Measurements from ENCODE around the gene SHBG. TPM values are rescaled to one million over a fixed set of nuclear protein-coding genes. Genes with fewer than 3 reads are reported as not detected.

Gene SHBG, protein sequence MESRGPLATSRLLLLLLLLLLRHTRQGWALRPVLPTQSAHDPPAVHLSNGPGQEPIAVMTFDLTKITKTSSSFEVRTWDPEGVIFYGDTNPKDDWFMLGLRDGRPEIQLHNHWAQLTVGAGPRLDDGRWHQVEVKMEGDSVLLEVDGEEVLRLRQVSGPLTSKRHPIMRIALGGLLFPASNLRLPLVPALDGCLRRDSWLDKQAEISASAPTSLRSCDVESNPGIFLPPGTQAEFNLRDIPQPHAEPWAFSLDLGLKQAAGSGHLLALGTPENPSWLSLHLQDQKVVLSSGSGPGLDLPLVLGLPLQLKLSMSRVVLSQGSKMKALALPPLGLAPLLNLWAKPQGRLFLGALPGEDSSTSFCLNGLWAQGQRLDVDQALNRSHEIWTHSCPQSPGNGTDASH
- 0.14 and 0.38 TPM in 2 replicates for total RNA-seq (2014; rRNA removed; shearing (Covaris generic))

DNA sequence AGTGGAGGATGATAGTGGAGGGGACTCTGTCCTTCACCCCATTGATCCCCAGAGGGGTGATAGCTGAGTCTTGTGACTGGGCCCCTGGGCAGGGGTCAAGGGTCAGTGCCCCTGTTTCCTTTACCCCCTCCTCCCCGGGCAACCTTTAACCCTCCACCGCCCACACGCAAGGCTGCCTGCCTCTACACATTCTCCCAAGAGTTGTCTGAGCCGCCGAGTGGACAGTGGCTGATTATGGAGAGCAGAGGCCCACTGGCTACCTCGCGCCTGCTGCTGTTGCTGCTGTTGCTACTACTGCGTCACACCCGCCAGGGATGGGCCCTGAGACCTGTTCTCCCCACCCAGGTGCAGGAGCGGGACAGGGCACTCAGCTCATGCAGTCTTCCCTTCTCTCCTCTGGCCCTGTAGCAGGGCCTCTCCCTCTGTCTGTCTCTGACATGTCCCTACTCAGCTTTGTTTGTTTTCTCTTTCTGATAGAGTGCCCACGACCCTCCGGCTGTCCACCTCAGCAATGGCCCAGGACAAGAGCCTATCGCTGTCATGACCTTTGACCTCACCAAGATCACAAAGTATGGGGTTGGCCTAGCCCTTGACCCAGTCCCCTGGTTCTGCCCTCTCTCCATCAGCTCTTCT, at the start of gene SHBG:
SHBG (plus strand) TSS at position 197 of the 633 bp plus-strand sequence; CDS start at position 235, 38 bp downstream.
- H3K9me3 ChIP-seq (replicated peaks), result no peaks in the 10 kb centered on the region
- H3K4me3 ChIP-seq, result no peak within 1 kb of the TSS
- no peak for DNase-seq
- H3K4me1 ChIP-seq, result no peaks in the 10 kb centered on the region
- H3K27me3 ChIP-seq, result no peaks in the 10 kb centered on the region
- H3K27ac ChIP-seq, result no peak within 1 kb of the TSS
- H3K36me3 ChIP-seq, result no peaks in the 10 kb centered on the region

DNA sequence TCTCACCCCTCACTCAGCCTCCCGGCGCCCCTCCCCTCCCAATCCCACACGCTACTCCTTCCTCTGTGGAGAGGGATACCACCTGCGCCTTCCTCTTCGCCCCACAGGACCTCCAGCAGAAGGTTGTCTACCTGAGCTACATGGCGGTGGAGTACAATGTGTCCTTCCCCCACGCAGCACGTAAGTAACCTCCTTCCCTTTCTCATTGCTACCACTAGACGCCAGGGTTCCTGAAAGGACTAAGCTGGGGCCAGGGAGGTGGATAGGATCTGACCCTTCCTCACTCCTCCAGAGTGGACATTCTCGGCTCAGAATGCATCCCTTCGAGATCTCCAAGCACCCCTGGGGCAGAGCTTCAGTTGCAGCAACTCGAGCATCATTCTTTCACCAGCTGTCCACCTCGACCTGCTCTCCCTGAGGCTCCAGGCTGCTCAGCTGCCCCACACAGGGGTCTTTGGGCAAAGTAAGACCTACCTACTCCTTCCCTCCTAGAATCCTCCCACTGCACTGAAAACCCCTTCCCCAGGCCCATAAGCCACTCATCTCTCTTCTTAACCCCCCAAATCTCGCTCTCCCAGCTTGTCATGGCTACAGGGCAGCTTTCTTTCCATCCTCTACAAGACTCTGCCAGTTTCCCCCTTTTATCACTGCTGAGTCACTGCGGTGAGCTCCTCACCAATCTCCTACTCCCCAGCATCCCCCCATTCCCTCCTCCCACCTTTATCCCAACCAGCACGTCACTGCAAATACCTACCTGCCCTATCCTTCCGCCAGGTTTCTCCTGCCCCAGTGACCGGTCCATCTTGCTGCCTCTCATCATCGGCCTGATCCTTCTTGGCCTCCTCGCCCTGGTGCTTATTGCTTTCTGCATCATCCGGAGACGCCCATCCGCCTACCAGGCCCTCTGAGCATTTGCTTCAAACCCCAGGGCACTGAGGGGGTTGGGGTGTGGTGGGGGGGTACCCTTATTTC, 49.0 kb upstream of the SHBG start:
- Histone ChIP-seq H3K36me3 (peaks cover 40% of the 10 kb centered on the region), H3K9me3 (replicated peaks) (no peaks in the 10 kb centered on the region), H3K27ac (no peak overlapping the region)

DNA sequence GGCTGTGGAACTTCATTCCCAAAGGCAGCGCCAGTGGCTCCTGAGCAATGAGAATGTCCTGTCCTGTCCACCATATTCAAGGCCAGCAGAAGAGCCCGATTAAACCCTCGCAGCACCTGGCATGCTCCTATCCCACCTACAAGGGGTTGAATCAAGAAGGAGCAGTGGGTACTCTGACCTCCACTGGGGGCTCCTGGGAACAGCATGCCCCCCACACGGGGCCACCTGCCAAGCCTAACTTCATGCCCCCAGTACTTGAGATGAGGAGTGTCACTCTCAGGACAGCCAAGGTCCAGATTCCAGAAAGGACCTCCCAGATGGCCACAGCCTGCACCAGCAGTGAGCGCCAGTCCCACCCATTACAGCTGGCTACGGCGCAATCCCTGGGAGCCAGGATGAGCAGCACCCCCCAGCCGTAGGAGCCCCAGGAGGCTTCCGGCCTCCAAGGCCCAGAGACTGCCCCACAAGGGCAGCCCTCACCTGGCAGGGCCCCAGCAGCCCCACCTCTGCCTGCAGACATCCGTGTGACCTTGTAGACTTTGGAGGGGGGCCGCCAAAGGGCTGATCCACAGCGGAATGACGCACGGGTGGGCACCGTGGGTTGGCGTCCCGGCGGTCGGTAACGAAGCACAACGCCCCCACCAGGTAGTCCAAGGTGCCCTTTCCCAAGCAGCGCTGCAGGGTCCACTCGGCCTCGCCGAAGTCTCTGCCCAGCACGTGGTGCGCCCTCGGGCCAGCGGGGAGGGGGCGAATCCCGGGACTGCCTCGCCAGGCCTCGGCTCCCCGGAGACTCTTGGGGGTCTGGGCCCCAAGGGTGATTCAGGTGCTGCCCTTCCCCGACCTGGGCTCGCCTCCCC, 47.3 kb upstream of the SHBG start:
- DNase-seq, result no peak

More for the DNA sequence above, 49.0 kb upstream of the SHBG start:
- no peak for DNase-seq
- Histone ChIP-seq H3K4me3 (no peak overlapping the region), H3K4me1 (peaks cover 4% of the 10 kb centered on the region; the same call in 1 of the 2 replicates), H3K27me3 (no peaks in the 10 kb centered on the region)

DNA sequence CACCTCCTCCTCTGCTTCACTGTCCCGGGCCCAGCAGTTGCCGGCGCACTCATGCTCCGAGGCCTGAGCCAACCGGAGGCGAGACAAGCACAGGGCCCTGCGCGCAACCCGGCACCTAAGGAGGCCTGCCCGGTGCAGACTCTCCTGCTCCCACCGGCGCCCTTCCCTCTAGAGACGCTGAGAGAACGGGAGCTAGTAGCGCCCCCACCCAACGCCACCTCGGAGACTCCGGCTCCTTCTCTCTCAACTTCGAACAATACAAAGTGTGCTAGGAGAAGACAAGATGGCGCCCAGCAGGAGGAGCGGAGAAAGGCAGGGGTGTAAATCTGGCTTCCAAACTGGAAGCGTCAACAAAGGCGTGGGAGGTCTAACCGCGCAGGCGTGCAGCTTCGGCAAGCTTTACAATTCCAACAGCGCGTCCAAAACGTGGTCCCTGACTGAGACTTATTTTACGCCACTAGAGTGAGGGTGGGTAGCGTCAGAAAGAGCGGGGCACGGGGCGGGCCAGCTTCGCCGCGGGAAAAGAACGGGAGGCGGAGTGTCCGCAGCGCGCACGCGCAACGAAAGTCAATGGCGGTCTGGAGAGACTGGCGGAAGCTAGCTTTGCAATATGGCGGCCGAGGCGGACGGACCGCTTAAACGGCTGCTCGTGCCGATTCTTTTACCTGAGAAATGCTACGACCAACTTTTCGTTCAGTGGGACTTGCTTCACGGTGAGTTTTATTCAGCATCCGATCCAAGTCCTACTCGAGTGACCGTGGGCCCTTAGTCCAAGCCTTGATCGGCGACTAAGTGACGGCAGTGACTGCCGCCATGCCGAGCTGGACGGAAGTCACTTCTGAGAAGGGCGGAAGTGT, 46.5 kb upstream of the SHBG start, which contains the start of gene MPDU1:
MPDU1 (plus strand) TSS at position 600 of the 857 bp plus-strand sequence; CDS start at position 611, 11 bp downstream.
- Histone ChIP-seq H3K27me3 (no peaks in the 10 kb centered on the region), H3K4me1 (peaks cover 4% of the 10 kb centered on the region; the same call in 1 of the 2 replicates), H3K4me3 (peak within 1 kb of the TSS; percentile 69), H3K36me3 (peaks cover 15% of the 10 kb centered on the region), H3K9me3 (replicated peaks) (no peaks in the 10 kb centered on the region), H3K27ac (peak within 1 kb of the TSS; percentile 95)
- peak; percentile 94 to 95 for DNase-seq

More for the DNA sequence above, 47.3 kb upstream of the SHBG start:
- Histone ChIP-seq H3K36me3 (peaks cover 23% of the 10 kb centered on the region), H3K27me3 (no peaks in the 10 kb centered on the region), H3K27ac (peak overlapping the region; percentile 95), H3K9me3 (replicated peaks) (no peaks in the 10 kb centered on the region), H3K4me1 (peaks cover 4% of the 10 kb centered on the region; the same call in 1 of the 2 replicates), H3K4me3 (peak overlapping the region; percentile 69)

DNA sequence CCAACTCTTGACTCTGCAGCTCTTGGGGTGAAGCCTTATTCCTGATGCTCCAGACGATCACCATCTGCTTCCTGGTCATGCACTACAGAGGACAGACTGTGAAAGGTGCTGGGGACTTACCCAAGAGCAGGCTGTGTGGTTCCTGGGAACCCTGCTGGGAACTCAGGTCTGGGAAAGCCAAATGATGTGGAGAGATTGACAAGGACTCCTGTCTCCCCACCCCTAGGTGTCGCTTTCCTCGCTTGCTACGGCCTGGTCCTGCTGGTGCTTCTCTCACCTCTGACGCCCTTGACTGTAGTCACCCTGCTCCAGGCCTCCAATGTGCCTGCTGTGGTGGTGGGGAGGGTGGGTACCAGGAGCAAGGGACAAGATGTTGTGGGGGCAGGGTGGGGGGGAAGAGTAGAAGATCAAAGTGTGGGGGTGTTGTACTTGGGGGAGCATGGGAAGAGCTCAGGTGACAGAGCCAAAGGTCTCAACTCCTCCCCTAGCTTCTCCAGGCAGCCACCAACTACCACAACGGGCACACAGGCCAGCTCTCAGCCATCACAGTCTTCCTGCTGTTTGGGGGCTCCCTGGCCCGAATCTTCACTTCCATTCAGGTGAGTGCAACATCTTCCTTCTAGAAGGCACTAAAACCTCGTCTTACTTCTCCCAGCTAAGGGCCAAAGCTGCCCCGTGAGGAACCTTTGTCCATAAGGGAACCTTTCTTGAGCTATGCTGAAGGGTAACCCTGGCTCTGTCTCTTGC, 43.1 kb upstream of the SHBG start:
- no peak for DNase-seq
- H3K27me3 ChIP-seq, result no peaks in the 10 kb centered on the region
- H3K27ac ChIP-seq, result no peak overlapping the region
- H3K4me1 ChIP-seq, result peaks cover 7% of the 10 kb centered on the region; the same call in 1 of the 2 replicates
- no peaks in the 10 kb centered on the region for H3K9me3 ChIP-seq (replicated peaks)
- no peak overlapping the region for H3K4me3 ChIP-seq
- H3K36me3 ChIP-seq, result peaks cover 11% of the 10 kb centered on the region

DNA sequence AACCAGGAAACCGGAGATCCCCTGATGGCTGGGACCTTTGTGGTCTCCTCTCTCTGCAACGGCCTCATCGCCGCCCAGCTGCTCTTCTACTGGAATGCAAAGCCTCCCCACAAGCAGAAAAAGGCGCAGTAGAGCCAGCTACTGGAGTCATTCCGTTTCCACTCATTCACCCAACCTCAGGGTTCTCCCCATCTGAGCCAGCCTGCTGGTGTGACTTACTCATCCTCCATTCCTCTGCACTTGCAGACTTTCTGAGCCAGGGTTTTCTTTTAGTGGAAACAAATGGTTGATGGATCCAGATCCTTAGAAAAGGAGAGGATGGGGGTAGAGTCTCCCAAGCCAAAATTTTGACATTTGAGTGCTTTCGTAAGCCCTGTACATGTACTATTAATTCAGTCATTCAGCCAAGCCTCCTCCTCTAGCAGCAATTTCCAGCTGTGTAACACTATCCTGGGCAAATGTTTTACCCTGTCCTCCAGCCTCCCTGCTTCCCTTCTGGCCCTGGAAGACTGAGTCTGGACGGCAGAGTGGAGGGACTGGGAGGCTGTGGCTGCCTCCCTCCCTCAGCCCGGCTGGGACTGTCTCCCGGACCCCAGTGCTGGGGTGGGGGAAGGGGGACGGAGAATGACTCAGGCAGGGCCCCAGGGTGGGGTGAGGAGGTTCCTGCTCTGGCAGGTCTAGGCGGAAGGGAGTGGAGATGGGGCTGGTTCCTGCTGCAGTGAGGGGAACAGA, 42.3 kb upstream of the SHBG start:
- Histone ChIP-seq H3K4me3 (no peak overlapping the region), H3K9me3 (replicated peaks) (no peaks in the 10 kb centered on the region), H3K36me3 (peaks cover 16% of the 10 kb centered on the region), H3K4me1 (peaks cover 7% of the 10 kb centered on the region; the same call in 1 of the 2 replicates), H3K27ac (no peak overlapping the region), H3K27me3 (no peaks in the 10 kb centered on the region)
- peak; percentile 44 to 57 for DNase-seq

DNA sequence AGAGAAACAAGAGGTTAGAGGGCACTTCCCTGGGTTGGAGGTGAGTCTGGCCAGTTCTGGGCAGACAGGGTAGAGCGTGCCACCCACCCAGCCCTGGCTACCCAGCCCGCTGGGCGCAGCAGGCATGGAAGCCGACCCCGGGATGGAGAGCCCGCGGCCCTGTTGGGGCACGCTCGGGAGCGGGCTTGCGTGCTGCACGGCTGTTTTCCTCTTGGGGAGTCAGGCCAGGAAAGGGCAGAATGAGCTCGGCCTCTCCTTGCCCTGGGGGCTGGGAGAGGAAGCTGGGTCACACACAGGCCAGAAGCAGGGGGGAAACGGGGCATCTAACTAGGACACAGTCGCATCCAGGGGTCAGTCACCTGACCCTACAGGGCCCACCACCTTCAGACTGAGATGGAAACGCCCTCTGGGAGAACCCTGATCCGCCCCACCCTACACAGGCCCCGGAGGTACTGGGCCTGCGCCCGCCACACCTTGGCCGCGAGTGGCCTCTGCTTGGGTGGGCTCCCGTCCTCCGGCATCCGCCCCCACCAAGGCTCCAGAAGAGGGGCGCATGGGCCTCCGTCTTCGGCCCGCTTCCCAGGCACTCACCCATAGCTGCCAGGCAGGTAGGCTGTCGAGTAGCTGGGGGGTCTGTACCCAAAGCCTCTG, 41.3 kb upstream of the SHBG start:
- Histone ChIP-seq H3K27ac (no peak overlapping the region), H3K4me1 (0 out of 2 replicates have a peak, but pooled peaks cover 2% of the 10 kb centered on the region), H3K4me3 (no peak overlapping the region)

DNA sequence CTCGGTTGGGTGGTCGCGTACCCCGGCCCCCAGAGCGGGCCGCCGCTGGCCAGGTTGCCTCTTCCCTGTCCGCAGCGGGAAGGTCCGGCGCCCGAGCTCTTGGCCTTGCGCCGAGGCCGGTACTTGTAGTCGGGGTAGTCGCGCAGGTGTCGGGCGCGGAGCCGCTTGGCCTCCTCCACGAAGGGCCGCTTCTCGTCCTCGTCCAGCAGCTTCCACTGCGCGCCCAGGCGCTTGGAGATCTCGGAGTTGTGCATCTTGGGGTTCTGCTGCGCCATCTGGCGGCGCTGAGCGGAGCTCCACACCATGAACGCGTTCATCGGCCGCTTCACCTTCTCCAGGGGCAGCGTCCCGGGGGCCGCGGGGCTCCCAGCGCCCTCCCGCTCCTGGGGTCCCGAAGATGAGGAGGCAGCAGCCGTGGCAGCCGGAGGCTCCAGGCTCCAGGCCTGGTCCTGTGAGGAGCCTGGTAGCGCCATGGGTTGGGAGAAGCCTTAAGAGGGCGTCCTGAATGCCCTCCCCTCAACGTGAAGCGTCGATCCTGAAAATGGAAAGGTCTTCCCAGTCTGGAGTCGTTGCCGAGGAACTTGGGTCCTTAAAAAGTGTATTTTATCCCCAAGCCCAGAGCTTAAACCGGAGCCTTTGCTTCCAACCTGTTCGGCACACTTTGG, 40.6 kb upstream of the SHBG start:
- no peak for DNase-seq
- Histone ChIP-seq H3K36me3 (peaks cover 32% of the 10 kb centered on the region), H3K4me3 (no peak overlapping the region), H3K27ac (no peak overlapping the region), H3K27me3 (no peaks in the 10 kb centered on the region), H3K4me1 (0 out of 2 replicates have a peak, but pooled peaks cover 2% of the 10 kb centered on the region), H3K9me3 (replicated peaks) (no peaks in the 10 kb centered on the region)

More for the DNA sequence above, 41.3 kb upstream of the SHBG start:
- H3K9me3 ChIP-seq (replicated peaks), result no peaks in the 10 kb centered on the region
- H3K27me3 ChIP-seq, result no peaks in the 10 kb centered on the region
- no peak for DNase-seq
- H3K36me3 ChIP-seq, result peaks cover 25% of the 10 kb centered on the region

DNA sequence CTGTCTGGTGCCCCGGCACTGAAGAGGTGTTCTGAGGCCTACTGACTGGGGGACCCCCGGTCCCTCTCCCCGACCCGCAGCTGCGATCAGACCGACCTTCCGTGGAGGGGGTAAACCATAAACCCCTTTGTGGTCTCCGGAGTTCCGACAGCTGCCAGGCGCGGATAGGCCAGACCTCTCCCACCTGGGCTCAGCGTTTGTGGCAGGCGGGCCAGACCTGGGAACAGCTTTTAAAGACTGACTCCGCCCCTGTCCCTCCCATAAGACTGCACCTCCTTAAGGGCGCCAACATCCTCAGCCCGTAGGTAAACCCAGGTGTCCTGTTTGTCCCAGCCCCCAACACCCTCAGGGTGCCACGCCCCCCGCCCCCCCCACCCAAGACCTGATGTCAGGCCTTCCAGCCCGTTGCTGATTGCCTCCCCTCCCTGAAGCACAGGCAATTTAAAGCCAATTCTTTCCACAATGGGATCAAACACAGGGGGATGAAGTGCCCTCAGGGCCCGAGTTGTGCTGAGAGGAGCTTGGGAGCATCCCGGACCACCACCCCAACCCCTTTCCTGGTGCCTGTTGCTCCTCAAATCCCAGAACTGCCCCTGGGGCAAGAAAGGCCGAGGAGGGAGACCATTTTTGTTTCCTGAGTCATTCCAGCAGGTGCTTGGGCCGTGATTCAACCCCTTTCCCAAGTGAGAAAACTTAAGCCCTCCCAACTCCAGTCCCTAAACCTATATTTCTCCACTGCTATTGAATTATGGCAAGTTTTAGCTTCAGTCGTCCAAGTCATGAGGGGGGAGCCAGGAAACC, 39.8 kb upstream of the SHBG start, which contains the start of gene SOX15:
SOX15 (minus strand) TSS at position 204 of the 801 bp plus-strand sequence. CDS start 418 bp downstream, outside the sequence.
- Histone ChIP-seq H3K36me3 (peaks cover 37% of the 10 kb centered on the region), H3K27me3 (no peaks in the 10 kb centered on the region), H3K27ac (peak within 1 kb of the TSS; percentile 14; the same call in 1 of the 2 replicates), H3K4me1 (0 out of 2 replicates have a peak, but pooled peaks cover 2% of the 10 kb centered on the region), H3K9me3 (replicated peaks) (no peaks in the 10 kb centered on the region), H3K4me3 (no peak within 1 kb of the TSS)
- DNase-seq, result no peak

DNA sequence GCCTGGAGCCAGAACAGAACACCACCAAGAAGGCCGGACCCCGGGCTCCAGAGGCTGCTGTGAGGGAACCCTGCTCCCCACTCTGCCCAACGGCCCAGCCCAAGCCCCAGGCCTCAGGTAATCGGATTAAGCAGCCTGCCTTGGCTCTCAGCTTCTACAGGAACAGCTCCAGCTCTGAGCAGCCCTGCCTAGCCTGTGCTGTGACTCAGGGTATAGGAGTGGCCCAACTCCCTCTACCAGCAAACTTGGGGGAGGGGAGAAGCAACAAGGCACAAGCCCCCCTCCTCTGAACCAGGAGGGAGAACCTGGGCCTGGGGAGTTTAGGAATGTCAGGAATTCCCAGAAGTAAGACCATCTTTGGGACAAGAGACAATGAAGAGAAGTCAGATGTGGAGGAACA, 39.2 kb upstream of the SHBG start:
- H3K9me3 ChIP-seq (replicated peaks), result no peaks in the 10 kb centered on the region
- H3K27ac ChIP-seq, result peak overlapping the region; percentile 14; the same call in 1 of the 2 replicates
- no peak for DNase-seq
- H3K4me1 ChIP-seq, result 0 out of 2 replicates have a peak, but pooled peaks cover 2% of the 10 kb centered on the region
- H3K4me3 ChIP-seq, result no peak overlapping the region
- H3K27me3 ChIP-seq, result no peaks in the 10 kb centered on the region
- H3K36me3 ChIP-seq, result peaks cover 37% of the 10 kb centered on the region
